GM18526 (cell line): Measurements from ENCODE around the gene CDT1.

Source experiments
- POLR2A ChIP-seq: IDR thresholded peaks from 3 replicates; pipeline ENCODE4 v1.6.1; 2011; ENCODE audit not compliant: insufficient read length; ENCODE audit errors: extremely low read depth

The CDT1 gene

GRCh38 chr16:88803264-88803987 is at the start of gene CDT1:
CDT1 (plus strand) TSS chr16:88803789; CDS start chr16:88803832, 43 bp downstream.
- peak; percentile 54 for TF ChIP-seq POLR2A

GRCh38 chr16:88754109-88754911 is 49.3 kb upstream of the CDT1 start:
- TF ChIP-seq POLR2A: no peak

DNA sequence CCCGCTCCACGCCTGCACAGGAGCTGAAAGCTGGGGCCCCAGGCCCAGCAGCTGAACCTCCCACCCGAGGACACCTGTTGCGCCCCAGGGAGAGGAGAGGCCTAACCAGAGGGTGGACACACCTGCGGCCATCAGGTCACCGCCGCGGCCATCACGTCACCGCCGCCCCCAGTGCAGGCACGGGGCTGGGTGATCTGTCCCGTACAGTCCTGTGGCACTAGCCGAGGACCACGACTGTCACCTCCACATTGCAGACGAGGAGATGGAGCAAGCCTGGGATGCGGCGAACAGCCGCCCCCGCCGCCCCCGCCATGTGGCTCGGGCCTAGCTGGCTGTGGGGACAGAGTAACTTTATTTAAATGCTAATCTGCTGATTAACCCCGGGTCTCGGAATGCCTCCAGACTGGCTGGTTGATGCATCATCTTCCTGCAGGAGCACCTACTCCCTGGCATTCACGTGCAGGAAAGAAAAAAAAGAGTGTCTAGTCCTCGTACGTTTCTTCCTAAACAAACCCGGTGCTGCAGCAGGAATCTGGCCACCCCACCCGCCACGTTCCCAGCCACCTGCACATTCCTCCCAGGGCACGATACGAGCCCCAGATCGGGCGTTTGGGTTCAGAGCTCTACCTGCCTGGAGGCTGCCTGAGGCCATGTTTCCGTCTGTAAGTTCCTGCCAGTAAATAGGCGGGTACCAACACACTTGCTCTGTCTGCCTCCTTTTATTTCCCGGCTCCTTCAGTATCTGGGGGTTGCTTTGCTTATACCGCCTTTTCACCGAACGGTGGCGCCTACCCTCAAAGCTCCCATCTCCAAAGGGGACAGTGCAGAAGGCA is 48.5 kb upstream of the CDT1 start:
- TF ChIP-seq POLR2A: no peak

DNA sequence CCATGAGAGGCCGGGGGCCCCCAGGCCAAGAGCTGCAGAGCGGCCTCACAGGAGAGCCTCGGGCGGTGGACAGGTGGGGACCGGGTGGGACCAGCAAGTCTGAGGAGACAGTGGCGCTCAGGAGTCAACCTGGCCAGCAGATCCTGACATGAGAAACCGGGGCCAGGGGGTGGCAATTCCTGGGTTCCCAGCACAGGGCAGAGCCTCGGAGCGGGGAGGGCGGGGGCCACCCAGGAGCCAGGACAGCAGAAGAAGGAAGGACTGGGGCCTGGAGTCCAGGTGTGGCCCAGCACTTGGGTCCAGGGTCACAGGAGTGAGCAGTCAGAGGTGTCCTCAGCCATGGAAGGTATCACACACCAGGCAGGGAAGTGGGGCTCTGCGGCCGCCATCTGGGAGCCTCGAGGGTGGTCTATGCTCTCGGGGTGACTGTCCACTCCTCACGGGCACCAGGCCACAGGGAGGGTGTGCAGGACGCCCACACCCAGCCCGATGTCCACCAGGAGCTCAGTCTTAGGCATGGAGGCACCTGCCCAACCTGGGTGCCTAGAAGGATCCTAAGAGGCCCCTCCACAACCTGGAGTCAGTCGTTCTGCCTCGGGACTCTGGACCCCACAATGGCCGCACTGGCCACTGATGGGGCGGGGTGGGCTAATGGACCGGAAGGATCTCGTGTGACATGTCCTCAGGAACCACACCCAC is 47.7 kb upstream of the CDT1 start:
- no peak for TF ChIP-seq POLR2A

DNA sequence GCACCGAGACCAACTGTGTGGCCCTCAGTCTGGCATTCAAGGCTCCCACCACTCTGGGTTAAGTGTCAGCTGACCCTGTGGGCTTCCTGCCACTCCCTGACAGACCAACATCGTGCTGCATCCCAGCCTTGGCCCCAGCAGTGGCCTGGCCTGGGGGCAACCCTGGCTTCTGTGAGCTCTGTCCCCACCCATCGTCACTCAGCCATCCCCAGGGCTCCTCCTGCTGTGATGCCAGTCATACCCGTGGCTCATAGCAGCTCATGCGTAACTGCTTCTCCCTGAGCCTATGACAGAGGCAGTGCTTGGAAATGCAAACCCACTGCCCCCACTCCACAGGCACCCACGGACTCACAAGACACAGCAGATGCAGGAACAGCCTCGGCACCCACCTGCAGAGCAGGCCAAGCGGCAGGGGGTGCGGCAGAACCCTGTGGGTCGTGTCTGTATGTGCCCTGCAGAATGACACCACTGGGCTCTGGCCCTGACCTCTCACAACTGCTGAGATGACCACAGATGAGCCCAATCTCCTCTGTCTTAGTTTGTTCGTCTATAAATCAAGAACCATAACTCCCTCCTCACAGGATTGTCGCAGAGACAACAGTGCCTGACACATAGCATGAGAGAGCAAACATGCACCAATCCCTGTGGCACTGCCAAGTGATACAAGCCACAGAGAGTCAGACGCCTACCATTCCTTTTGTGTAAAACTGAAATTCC is 45.2 kb upstream of the CDT1 start:
- TF ChIP-seq POLR2A: no peak

DNA sequence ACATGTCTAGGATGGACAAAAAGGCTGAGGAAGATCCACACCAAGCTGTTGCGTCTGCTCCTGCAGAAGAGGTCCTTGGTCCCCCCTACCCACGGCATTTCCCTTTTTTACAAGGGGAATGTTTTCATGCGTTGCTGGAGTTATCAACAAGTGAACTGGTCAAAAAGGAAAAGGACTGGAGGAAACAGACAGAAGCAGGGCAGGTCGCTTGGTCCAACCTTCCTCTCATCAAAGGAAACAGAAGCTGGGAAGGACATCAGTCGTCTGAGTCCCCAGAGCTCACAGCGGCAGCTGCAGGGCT is 44.7 kb upstream of the CDT1 start:
- no peak for TF ChIP-seq POLR2A

DNA sequence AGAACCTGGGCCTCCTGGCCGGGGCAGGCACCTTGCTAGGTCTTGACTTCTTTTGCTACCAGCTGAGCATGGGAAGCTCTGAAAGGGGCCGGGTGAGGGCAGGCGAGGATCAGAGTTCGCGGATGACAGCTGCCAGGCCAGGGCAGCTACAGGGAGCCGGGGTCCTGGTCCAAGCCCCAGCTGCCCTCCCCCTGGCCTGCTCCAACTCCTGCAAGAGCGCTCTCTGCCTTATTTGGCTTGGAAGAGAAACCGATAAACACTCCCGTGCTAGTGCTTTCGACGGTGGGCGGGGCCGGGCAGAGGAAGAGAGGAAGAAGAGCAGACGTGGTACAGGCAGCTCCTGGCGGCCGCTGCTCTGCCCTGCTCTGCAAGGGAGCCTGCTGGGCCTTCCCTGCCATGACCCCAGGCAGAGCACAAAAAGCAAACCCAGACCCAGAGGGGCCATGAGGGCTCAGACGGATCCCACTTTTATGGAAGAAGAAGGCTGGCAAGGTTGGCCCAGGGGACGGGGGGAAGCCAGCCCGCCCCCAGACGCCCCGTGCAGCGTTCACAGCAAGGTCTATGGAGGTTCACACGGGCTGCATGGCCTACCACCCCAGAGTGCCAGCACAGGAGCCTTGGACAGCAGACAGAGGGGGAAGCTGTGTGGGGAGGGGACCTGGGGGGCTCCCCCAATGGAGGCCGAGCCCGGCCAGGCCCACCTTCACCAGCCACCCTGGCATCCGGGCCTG is 44.2 kb upstream of the CDT1 start:
- no peak for TF ChIP-seq POLR2A

DNA sequence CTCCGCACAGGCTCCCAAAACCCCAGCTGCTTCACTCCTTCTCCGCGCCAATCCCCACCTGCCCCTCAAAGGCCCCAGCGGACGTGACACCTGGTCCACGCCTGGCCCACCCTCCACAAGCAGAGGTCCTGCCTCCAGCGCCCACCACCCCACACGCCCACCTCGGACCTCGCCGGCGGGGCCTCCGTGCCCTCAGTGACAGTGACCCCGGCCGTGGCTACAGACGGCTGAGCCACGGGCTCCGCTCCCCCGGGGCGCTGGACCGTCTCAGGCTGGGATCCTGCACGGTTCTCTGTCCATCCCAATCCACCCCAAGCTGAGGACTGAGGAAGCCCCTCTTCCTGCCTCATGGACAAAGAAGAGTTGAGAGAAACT is 43.6 kb upstream of the CDT1 start:
- TF ChIP-seq POLR2A: no peak

DNA sequence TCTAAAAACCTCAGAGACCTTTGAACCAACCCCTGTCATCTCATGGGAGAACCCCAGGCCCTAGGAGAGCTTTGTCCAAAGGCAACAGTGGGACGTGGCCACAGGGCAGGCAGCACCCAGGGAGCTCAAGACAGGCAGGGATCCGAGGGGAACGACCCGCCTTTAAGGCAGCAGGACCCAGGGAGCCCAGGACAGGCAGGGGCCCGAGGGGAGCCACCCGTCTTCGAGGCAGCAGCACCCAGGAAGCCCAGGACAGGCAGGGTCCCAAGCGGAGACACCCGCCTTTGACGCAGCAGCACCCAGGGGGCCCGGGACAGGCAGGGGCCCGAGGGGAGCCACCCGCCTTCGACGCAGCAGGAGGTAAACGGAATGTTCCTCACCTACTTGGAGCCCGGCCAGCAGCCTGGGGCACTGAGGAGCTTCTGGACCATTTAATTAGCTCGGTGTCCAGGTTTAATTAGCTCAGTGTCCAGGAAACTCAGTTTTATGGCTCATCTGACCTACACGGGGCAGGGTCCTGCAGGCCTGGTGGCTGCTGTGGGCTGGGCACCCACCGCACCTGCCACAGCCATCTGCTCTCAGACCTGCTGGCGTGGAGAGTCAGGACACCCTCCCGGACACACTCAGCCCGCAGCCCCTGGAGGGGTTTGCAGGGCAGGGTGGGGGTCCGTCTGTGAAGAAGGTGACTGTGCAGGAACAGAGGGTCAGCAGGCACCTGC is 43.0 kb upstream of the CDT1 start:
- no peak for TF ChIP-seq POLR2A

- TF ChIP-seq POLR2A: no peak
These were observed 42.5 kb upstream of the CDT1 start for GRCh38 chr16:88761143-88761534.

DNA sequence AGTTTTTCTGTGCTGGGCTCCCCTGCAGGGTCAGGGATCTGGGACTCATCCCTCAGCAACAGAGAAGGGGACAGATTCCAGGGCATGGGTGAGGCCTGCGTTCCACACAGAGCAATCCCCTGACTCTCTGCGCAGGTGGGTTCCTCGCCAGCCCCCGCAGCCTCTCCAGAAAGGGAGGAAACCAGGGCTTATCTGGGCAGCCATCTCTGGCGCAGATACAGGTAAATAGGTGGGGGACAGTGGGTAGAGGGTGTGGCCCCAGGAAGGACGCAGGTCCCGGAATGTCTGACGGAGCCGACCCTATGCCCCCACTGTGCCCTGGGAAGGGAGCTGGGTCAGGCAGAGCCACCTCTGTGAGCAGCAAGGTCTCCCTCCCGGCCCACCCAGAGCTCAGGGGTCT is 41.8 kb upstream of the CDT1 start:
- TF ChIP-seq POLR2A: no peak

DNA sequence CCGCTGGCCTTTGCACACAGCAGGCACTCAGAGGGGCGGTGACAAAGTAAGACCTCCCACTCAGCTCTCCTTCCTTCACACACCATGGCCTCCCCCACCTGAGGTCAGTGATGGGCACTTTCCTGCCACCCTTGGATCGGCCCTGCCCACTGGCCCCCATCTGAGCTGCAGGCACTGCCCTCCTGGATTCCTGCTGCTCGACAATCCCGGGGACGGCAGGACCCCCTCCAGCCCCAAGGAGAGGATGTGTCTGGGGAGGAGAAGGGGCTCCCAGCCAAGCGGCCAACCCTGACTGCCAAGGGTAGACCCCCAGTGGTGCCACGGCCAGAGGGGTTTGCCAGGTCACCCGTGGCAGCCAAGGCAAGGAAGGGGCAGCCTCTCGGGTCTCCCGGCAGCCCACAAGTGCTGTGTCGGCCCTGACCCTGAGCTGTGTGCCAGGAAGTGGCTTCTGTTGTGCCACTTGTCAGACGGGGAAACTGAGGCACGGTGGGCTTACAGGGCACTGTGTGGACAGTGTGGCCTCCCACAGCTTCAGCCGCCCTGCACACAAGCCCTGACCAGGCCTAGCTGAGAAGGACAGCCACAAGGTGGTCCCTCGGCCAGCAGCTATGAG is 41.2 kb upstream of the CDT1 start:
- TF ChIP-seq POLR2A: no peak

DNA sequence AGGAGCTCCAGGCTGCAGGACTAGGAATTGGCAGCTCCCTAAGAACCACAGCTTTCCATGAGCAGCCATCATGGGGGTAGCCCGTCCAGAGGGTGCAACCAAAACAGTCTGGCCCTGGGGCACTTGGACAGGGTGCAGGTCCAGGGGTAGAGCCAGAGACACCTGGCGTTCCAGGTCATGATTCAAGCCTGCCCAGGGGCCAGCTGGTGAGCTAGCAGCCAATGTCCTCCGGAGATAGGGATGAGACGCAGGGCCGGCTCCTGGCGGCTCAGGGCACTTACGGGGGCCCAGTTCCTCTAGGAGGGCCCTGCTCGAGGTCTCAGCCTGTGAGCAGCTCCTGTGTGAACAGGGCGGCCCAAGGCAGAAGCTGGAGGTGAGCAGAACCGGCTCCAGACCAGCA is 40.6 kb upstream of the CDT1 start:
- no peak for TF ChIP-seq POLR2A
